ENCODE results near the gene CTRB1.
"Not testable (repeated sequence)": the region's sequence is repeated elsewhere in the genome, so short reads cannot be mapped to it uniquely, and the experiment has no call there.

CTRB1 gene

GRCh38 chr16:75240633-75241032 is 21.8 kb downstream of the CTRB1 start:
- not testable (repeated sequence) for DNase-seq (ENCODE audit: low read depth, low spot score)

- DNase-seq (ENCODE audit: low read depth, low spot score) = no peak
These were observed 22.6 kb downstream of the CTRB1 start for GRCh38 chr16:75241412-75241811.

- DNase-seq (ENCODE audit: low read depth, low spot score) = no peak
These were observed 23.2 kb downstream of the CTRB1 start for GRCh38 chr16:75241955-75242354.

GRCh38 chr16:75242436-75243078 is 23.8 kb downstream of the CTRB1 start:
- not testable (repeated sequence) for DNase-seq (ENCODE audit: low read depth, low spot score)

- no peak for DNase-seq (ENCODE audit: low read depth, low spot score)
These were observed 25.0 kb downstream of the CTRB1 start for GRCh38 chr16:75243667-75244224.

- DNase-seq (ENCODE audit: low read depth, low spot score) = no peak
These were observed 25.5 kb downstream of the CTRB1 start for GRCh38 chr16:75244225-75244809.

- peak; percentile 93 for DNase-seq (ENCODE audit: low read depth, low spot score)
These were observed 26.3 kb downstream of the CTRB1 start for GRCh38 chr16:75244844-75245758.

- no peak for DNase-seq (ENCODE audit: low read depth, low spot score)
These were observed 27.9 kb downstream of the CTRB1 start for GRCh38 chr16:75246504-75247205.

GRCh38 chr16:75247249-75247648 is 28.5 kb downstream of the CTRB1 start:
- DNase-seq (ENCODE audit: low read depth, low spot score) = no peak

- DNase-seq (ENCODE audit: low read depth, low spot score) = no peak
These were observed 29.4 kb downstream of the CTRB1 start for GRCh38 chr16:75248142-75248535.

GRCh38 chr16:75248536-75249380 is 30.0 kb downstream of the CTRB1 start:
- DNase-seq (ENCODE audit: low read depth, low spot score) = no peak

GRCh38 chr16:75249441-75249840 is 30.7 kb downstream of the CTRB1 start:
- DNase-seq (ENCODE audit: low read depth, low spot score) = no peak

- no peak for DNase-seq (ENCODE audit: low read depth, low spot score)
These were observed 31.5 kb downstream of the CTRB1 start for GRCh38 chr16:75250089-75250808.

- no peak for DNase-seq (ENCODE audit: low read depth, low spot score)
These were observed 32.1 kb downstream of the CTRB1 start for GRCh38 chr16:75250809-75251279.

GRCh38 chr16:75251280-75252048 is 32.7 kb downstream of the CTRB1 start, which contains the start of gene BCAR1:
BCAR1 (minus strand) TSS chr16:75251624; CDS start chr16:75251482, 142 bp downstream.
- DNase-seq (ENCODE audit: low read depth, low spot score) = peak; percentile 60

GRCh38 chr16:75252049-75252864 is 33.5 kb downstream of the CTRB1 start:
- no peak for DNase-seq (ENCODE audit: low read depth, low spot score)

- no peak for DNase-seq (ENCODE audit: low read depth, low spot score)
These were observed 34.4 kb downstream of the CTRB1 start for GRCh38 chr16:75252946-75253911.
